DOHH2 (cell line): ENCODE measurements around the gene RHOC.

Experiments
- H3F3A ChIP-seq: fragments of 200-600 bp; sonication (generic), shearing (Covaris generic); 2 replicates; pipeline ENCODE4 v1.6.0; 2016; ENCODE audit warnings: antibody characterized with exemption, mild to moderate bottlenecking; ENCODE audit not compliant: control insufficient read depth, insufficient read depth
- H3K27ac ChIP-seq: fragments of 200-600 bp; sonication (generic); 2 replicates; pipeline ENCODE4 v1.5.1; 2014; ENCODE audit warnings: low read depth, mild to moderate bottlenecking, low read length, moderate library complexity
- H3K27me3 ChIP-seq: fragments of 200-600 bp; sonication (generic); 2 replicates; pipeline ENCODE4 v1.6.1; 2014; ENCODE audit warnings: mild to moderate bottlenecking, low read length, mixed read lengths; ENCODE audit not compliant: control insufficient read depth
- H3K36me3 ChIP-seq: fragments of 200-600 bp; sonication (generic); 2 replicates; pipeline ENCODE4 v1.6.1; 2014; ENCODE audit warnings: mild to moderate bottlenecking, low read length, moderate library complexity, mixed read lengths; ENCODE audit not compliant: control insufficient read depth
- H3K4me1 ChIP-seq: fragments of 200-600 bp; sonication (generic); 2 replicates; pipeline ENCODE4 v1.6.1; 2014; ENCODE audit warnings: mild to moderate bottlenecking, low read length, mixed read lengths; ENCODE audit not compliant: control insufficient read depth
- H3K4me2 ChIP-seq: fragments of 200-600 bp; sonication (generic); 2 replicates; pipeline ENCODE4 v1.6.0; 2014; ENCODE audit warnings: mild to moderate bottlenecking, low read length, moderate library complexity
- H3K4me3 ChIP-seq: fragments of 200-600 bp; sonication (generic); 2 replicates; pipeline ENCODE4 v1.5.1; 2014; ENCODE audit warnings: mild to moderate bottlenecking, low read length, mixed read lengths
- H3K79me2 ChIP-seq: fragments of 200-600 bp; sonication (generic); 2 replicates; pipeline ENCODE4 v1.6.1; 2014; ENCODE audit warnings: mild to moderate bottlenecking, low read length, mixed read lengths; ENCODE audit not compliant: control insufficient read depth
- H3K9me2 ChIP-seq: fragments of 200-600 bp; sonication (generic); replicated peaks from 2 replicates; pipeline ENCODE4 v1.6.1; 2014; ENCODE audit warnings: mild to moderate bottlenecking, low read length, mixed read lengths; ENCODE audit not compliant: control insufficient read depth
- H3K9me3 ChIP-seq: fragments of 200-600 bp; sonication (generic); 2 replicates; pipeline ENCODE4 v1.6.1; 2014; ENCODE audit warnings: antibody characterized with exemption, low read length, mixed read lengths; ENCODE audit not compliant: control insufficient read depth, insufficient read depth
- H4K20me1 ChIP-seq: fragments of 200-600 bp; sonication (generic); 2 replicates; pipeline ENCODE4 v1.6.0; 2014; ENCODE audit warnings: low read depth, mild to moderate bottlenecking, antibody characterized with exemption, low read length, moderate library complexity; ENCODE audit not compliant: control insufficient read depth, insufficient read depth
- CTCF ChIP-seq: fragments of 200-600 bp; sonication (generic); IDR thresholded peaks from one replicate; pipeline ENCODE4 v1.5.1; 2014; ENCODE audit warnings: antibody characterized with exemption, mild to moderate bottlenecking, low read depth, low read length; ENCODE audit not compliant: poor library complexity, severe bottlenecking
- EZH2phosphoT487 ChIP-seq: fragments of 200-600 bp; sonication (generic); IDR thresholded peaks from 2 replicates; pipeline ENCODE4 v1.6.1; 2017; ENCODE audit warnings: borderline replicate concordance, mild to moderate bottlenecking, antibody characterized with exemption, low read length, moderate library complexity, mixed read lengths

The RHOC gene

GRCh38 chr1:112697781-112698201, 9.1 kb downstream of the RHOC start:
- Histone ChIP-seq H3K36me3 (no peaks in the 10 kb centered on the region), H3K9me3 (no peaks in the 10 kb centered on the region), H3K27me3 (no peaks in the 10 kb centered on the region), H3F3A (no peaks in the 10 kb centered on the region), H3K4me2 (no peak overlapping the region), H4K20me1 (no peaks in the 10 kb centered on the region), H3K79me2 (no peaks in the 10 kb centered on the region), H3K4me1 (peaks cover 27% of the 10 kb centered on the region), H3K27ac (no peak overlapping the region), H3K4me3 (no peak overlapping the region), H3K9me2 (no peaks in the 10 kb centered on the region)
- TF ChIP-seq CTCF, result no peak
- no peak for TF ChIP-seq EZH2phosphoT487

- Histone ChIP-seq H3F3A (no peaks in the 10 kb centered on the region), H3K4me2 (no peak overlapping the region), H3K27ac (no peak overlapping the region), H4K20me1 (no peaks in the 10 kb centered on the region), H3K9me3 (no peaks in the 10 kb centered on the region), H3K4me3 (no peak overlapping the region), H3K27me3 (no peaks in the 10 kb centered on the region), H3K9me2 (no peaks in the 10 kb centered on the region), H3K79me2 (no peaks in the 10 kb centered on the region), H3K4me1 (peaks cover 27% of the 10 kb centered on the region), H3K36me3 (no peaks in the 10 kb centered on the region)
- TF ChIP-seq EZH2phosphoT487 (no peak), CTCF (no peak)
These were observed 10.2 kb downstream of the RHOC start for GRCh38 chr1:112696578-112697314.

- Histone ChIP-seq H3K79me2 (no peaks in the 10 kb centered on the region), H3K4me1 (peaks cover 12% of the 10 kb centered on the region), H3K9me2 (no peaks in the 10 kb centered on the region), H3K4me3 (no peak overlapping the region), H3K36me3 (no peaks in the 10 kb centered on the region), H4K20me1 (no peaks in the 10 kb centered on the region), H3K27me3 (no peaks in the 10 kb centered on the region), H3K27ac (no peak overlapping the region), H3F3A (no peaks in the 10 kb centered on the region), H3K9me3 (no peaks in the 10 kb centered on the region), H3K4me2 (no peak overlapping the region)
- TF ChIP-seq EZH2phosphoT487 (no peak), CTCF (no peak)
These were observed 11.7 kb downstream of the RHOC start for GRCh38 chr1:112695276-112695675.
